GM13976 (cell line): ENCODE measurements around the gene VTN.

Source experiments
- DNase-seq: peaks from one replicate; pipeline ENCODE4 v3.0.0; 2012; ENCODE audit warnings: low spot score
- in situ Hi-C: fragments of 300-500 bp; cut with MboI; formaldehyde crosslinking; loops from one replicate; pipeline ENCODE4 v1.12.0; 2022; ENCODE audit warnings: low sequenced_read_pairs, mixed read lengths, inconsistent platforms; ENCODE audit not compliant: unreplicated experiment
- TF ChIP-seq, protein P1 (sequence below): IDR thresholded peaks from 2 replicates; pipeline ENCODE4 v1.5.1; 2012; ENCODE audit warnings: borderline replicate concordance, mild to moderate bottlenecking; ENCODE audit not compliant: insufficient read depth; ENCODE audit errors: extremely low read depth, missing control alignments, control extremely low read depth

The VTN gene

DNA sequence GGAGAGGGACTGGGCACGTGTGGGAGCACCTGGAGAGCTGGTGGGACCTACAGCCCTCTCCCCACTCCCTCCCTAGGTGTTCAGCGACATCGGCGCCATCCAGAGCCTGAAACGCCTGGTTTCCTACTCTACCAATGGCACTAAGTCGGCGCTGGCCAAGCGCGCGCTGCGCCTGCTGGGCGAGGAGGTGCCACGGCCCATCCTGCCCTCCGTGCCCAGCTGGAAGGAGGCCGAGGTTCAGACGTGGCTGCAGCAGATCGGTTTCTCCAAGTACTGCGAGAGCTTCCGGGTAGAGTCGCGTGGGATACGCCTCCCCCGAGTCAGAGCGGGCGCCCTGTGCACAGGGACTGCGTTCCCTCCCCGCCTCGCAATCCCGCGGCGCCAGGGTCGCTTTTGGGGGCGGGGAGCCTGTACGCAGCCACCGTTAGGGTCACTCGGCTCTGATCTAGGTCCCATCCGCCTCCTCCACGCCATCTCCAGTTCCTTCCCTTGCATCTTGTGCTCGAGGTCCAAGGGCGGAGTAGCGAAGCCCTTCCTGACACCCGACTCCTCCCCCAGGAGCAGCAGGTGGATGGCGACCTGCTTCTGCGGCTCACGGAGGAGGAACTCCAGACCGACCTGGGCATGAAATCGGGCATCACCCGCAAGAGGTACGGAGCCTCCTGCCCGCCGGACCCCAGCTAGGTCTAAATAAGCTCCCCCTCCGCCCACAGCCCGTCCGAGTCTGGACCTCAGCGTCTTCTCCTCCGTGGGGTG is 14.4 kb upstream of the VTN start:
- TF ChIP-seq, protein P1, sequence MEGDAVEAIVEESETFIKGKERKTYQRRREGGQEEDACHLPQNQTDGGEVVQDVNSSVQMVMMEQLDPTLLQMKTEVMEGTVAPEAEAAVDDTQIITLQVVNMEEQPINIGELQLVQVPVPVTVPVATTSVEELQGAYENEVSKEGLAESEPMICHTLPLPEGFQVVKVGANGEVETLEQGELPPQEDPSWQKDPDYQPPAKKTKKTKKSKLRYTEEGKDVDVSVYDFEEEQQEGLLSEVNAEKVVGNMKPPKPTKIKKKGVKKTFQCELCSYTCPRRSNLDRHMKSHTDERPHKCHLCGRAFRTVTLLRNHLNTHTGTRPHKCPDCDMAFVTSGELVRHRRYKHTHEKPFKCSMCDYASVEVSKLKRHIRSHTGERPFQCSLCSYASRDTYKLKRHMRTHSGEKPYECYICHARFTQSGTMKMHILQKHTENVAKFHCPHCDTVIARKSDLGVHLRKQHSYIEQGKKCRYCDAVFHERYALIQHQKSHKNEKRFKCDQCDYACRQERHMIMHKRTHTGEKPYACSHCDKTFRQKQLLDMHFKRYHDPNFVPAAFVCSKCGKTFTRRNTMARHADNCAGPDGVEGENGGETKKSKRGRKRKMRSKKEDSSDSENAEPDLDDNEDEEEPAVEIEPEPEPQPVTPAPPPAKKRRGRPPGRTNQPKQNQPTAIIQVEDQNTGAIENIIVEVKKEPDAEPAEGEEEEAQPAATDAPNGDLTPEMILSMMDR: no peak
- in situ Hi-C loops: no loop called here
- peak; percentile 85 for DNase-seq

DNA sequence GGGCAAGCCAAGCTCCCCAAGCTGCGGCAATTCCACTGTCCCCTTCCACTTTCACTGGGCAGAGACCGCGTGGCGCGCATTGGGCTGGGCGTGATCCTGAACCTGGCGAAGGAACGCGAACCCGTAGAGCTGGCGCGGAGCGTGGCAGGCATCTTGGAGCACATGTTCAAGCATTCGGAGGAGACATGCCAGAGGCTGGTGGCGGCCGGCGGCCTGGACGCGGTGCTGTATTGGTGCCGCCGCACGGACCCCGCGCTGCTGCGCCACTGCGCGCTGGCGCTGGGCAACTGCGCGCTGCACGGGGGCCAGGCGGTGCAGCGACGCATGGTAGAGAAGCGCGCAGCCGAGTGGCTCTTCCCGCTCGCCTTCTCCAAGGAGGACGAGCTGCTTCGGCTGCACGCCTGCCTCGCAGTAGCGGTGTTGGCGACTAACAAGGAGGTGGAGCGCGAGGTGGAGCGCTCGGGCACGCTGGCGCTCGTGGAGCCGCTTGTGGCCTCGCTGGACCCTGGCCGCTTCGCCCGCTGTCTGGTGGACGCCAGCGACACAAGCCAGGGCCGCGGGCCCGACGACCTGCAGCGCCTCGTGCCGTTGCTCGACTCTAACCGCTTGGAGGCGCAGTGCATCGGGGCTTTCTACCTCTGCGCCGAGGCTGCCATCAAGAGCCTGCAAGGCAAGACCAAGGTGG is 11.2 kb upstream of the VTN start:
- TF ChIP-seq, protein P1: peak; percentile 55
- DNase-seq: no peak
- in situ Hi-C loops: no loop called here

DNA sequence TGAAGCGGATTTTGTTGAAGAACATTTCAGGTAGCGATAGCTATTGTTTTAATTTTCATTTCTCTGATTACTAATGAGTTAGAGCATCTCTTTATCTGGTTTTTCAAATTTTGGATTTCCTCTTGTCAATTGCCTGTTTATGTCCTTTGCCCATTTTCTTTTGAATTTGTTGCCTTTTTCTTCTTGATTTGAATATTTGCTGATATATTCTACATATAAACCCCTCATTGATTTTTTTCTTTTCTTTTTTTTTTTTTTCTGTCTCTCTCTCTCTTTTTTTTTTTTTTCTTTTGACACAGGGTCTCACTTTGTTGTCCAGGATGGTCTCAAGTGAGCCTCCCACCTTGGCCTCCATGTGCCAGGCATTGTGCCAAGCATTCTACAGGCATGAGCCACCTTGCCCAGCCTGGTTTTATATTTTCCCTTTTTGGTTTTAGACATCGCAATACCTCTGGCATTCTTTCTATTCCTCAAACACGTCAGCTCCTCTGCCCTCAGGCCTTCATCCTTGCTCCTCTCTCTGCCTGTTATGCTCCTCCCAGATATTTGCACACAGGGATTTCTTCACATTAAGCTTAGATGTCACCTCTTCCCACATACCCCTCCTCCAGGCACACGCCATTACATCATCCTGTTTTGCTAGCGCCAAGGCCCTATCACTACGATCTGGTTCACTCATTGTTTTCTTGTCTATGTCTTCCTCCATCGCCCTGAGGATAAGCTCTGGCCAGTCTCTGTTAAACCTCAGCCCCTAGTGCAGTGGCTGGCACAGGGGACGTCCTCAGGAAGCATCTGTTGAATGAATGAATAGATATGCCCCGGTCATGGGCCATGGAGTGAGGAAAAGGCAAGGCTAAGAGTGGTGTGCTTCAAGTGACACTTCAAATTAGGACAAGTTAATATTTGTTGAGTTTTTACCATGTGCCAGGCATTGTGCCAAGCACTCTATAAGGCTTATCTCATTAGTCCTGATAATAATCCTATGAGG is 10.0 kb upstream of the VTN start:
- TF ChIP-seq, protein P1: no peak
- DNase-seq: no peak
- in situ Hi-C loops: loop anchor here (10.0 kb wide), 1 partner anchor 55 kb away; no protein-coding TSS in a partner anchor

DNA sequence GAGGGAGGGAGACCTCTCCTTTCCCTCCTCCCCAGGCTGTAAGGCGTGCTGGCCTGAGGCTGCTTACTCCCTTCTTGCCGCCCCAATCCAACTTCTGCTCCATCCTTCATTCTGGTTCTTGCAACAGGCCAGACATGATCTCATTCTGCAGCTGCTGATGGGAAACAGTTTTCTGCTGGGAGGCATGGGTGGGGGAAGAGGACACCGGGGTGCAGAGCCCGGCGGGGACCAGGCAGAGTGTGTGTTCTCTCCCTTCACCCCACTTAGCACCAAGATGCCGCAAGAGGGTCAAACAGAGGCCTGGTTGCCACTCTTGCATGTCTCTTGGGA is 2.8 kb upstream of the VTN start:
- in situ Hi-C loops: loop anchor here (10.0 kb wide), 1 partner anchor 62 kb away; no protein-coding TSS in a partner anchor
- TF ChIP-seq, protein P1: no peak
- no peak for DNase-seq

DNA sequence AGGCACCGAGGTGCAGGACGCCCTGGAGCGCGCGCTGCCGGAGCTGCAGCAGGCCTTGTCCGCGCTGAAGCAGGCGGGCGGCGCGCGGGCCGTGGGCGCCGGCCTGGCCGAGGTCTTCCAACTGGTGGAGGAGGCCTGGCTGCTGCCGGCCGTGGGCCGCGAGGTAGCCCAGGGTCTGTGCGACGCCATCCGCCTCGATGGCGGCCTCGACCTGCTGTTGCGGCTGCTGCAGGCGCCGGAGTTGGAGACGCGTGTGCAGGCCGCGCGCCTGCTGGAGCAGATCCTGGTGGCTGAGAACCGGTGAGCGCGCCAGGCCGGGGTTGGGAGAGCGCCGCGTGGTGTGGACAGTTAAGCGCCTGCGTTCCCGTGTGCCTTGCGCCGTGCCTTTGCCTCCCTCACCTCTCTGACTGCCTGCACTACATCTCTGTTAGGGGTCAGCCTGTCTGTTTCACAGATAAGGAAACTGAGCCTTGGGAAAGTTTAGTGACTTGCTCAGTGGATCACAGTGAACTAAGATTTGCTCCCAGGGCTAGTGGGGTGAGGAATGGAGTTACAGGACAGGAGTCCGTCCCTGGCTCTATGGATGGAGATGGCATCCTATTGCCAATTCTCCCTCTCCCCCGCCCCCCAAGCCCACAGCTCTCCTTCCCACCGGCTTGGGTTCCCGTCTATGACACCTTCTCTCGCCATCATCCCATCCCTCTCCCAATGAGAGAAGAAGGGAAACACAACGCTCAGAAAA is 2.3 kb upstream of the VTN start:
- peak; percentile 63 for DNase-seq
- in situ Hi-C loops: loop anchor here (10.0 kb wide), 1 partner anchor 62 kb away; no protein-coding TSS in a partner anchor
- TF ChIP-seq, protein P1: no peak
